Stimulated activated CD4-positive, alpha-beta T cell treated with anti-CD3 and anti-CD28 coated beads, TNF-alpha, amount 100 ng/mL, for 48 hours (primary cell): Measurements from ENCODE around the gene CCL23.
"Not testable (repeated sequence)": the region's sequence is repeated elsewhere in the genome, so short reads cannot be mapped to it uniquely, and the experiment has no call there.

Source experiments
- DNase-seq, 3 donors: peaks; one replicate each; pipeline ENCODE4 v3.0.0-alpha.2; 2020; ENCODE audit warnings: low read depth in 3 of 3

Gene CCL23

DNA sequence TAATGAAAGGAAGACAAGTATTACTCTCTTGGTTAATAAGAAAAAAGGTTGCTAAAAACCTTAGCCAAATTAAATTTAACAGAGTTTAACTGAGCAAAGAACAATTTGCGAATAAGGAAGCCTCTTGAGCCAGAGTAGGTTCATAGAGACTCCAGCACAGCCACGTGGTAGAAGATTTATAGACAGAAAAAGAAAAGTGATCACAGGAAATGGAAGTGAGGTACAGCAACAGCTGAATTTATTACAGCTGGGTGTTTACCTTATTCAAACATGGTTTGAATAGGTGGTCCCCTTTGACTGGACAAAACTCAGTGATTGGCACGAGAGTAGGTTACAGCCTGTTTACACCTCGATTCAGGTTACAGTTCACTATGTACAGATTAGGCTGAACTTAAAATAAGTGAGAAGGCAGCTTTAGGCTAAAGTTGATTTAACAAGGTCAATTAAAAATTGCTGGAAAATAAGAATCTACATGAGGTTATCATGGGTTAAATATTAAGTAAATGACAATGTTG is 13.1 kb downstream of the CCL23 start:
- DNase-seq = no peak

DNA sequence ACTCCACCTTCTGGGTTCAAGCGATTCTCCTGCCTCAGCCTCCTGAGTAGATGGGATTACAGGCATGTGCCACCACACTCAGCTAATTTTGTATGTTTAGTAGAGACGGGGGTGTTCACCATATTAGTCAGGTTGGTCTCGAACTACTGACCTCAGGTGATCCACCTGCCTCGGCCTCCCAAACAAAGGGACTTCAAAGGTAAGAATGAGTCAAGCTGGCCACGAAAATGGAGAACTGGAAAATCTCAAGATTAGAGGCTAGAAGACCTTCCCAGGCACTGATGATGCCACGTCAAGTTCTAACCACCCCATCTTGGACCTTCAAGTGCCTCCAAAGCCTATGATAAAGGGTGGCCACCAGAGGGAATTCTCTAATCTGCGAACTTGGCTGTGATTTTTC is 15.1 kb downstream of the CCL23 start:
- no peak for DNase-seq

DNA sequence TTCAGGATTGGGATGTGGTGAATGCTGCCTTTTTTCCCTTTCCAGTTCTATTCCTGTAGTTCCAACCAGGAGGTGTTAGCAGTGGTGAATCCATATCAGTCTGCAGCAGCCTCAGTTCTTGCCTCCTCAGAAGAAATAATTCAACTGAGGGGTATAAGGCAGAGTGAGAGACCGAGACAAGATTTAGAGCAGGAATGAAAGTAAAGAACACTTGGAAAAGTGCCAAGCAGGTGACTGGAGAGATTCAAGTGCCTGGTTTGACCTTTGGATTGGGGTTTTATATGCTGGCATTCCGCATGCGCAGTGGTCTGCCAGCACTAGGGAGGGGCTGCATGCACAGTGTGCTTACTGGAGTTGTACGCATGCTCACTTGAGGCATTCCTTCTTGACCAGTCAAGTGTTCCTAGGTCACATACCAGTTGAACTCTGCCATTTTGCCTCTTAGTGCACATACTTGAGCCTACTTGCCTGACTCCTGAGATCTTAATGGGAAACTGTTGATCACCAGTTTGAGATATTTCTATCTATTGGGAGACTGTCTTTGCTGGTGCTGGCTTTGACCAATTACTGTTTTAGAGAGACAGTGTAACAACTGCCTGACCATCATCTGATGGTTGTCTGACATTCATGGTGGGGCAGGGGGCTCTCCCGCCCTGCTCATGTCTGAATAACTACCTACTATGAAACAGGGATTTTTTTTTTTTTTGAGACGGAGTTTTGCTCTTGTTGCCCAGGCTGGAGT is 15.7 kb downstream of the CCL23 start:
- no peak for DNase-seq

- DNase-seq = no peak
Measured at GRCh38 chr17:36001110-36001771, 16.5 kb downstream of the CCL23 start, which contains the start of gene CCL15. TSS of gene CCL15 (minus strand) at chr17:36001553. CDS start at chr17:36001492, 61 bp downstream.

DNA sequence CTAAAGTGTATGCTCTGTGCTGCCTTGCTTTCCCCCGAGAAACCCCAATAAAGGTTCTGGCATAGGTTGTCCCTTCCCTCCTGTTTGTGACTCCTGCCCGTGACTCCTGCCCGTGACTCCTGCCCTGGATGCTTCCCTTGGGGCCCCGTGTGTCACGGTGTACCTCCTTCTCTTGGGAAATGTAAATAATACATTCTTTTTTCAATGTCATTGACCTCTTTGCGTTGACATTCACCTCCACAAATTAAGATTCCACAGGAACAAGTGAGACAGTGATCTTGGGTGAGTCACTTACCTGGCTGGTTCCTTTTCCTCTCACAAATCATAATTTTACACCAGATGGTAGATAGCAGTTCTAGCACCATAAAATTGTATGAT is 17.1 kb downstream of the CCL23 start:
- no peak for DNase-seq

DNA sequence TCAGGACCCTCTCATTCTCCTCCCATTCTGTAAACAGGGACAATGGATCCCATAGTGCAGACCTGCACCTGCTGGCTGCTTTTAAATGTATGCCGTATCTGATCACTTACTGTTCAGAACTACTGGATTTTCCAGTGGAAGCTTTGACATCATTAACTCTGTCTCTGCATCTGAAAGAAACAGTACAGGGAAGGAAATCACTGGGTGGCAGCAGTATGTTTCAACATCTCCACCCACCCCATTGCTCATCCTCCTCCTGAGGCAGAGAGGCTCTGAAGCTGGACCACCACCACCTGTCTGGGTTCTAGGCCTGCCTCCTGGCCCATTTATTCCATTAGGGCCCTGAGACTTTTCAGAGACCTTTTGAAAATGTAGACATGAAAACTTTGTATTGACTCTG is 19.0 kb downstream of the CCL23 start:
- DNase-seq = no peak

DNA sequence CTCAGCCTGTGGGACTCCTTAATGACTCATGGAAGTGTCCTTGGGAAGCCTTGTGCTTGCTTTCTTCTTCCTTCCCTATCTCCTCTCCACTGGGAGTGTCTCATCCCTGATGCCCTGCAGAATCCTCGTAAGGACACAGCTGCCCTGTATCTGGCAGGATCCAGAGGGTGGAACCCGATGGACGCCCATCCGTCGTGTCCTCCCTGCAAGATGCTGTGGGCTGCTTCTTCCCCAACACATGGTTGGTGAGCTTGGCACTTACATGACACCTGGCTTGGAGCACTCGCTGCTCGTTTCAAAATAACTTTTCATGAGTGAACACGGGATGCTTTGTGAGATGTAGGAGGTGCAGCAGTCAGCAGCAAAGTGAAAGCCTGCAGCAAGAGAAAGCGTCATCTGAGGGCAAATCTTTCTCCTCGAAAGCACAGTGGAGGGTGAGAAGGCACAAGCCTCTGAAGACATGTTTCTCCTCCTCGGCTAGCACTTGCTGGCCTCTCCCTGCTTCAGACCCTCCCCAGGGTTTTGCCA is 19.7 kb downstream of the CCL23 start:
- DNase-seq = no peak

GRCh38 chr17:35995346-35995745 is 22.4 kb downstream of the CCL23 start:
- not testable (repeated sequence) for DNase-seq

DNA sequence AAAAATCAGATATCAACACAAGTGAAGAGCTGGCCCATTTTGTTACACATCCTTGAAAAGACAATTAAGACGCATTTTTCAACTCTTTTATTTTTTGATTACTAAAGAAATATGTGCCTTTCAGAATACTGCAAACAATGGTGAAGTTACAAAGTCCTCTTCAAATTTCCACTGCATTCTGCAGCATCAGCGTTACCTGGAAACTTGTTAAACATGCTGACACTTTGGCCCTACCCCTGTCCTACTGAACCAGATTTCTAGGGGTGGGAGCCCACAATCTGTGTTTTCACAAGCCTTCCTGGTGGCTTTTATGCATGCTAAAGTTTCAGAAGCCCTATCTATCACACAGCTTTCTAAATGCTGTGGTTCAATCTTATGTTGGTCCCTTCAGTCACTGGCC is 26.7 kb downstream of the CCL23 start:
- DNase-seq = no peak

GRCh38 chr17:35988164-35988563 is 29.6 kb downstream of the CCL23 start:
- no peak for DNase-seq

- DNase-seq = no peak
Measured at GRCh38 chr17:35986643-35987042, 31.1 kb downstream of the CCL23 start, which contains the start of gene CCL14. TSS of gene CCL14 (minus strand) at chr17:35986729. CDS start at chr17:35986649, 80 bp downstream.

DNA sequence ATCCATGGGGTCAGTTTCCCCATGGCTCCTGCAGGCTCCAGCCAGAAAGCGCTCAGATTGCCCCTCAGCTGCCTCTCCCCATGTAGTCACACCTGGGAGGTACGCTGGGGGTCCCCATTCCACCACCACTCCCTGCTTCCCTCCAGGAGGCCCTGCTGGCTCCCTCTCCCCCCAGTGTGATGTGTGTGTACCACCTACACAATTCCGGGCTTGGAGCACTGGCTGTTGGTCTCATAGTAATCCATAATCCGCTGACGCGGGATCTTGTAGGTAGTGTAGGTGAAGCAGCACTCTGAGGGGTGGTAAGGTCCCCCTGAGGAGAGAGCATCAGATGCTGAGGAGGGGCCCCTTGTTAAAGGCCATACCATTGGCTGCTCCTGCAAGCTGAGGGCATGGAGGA is 33.6 kb downstream of the CCL23 start:
- no peak for DNase-seq

DNA sequence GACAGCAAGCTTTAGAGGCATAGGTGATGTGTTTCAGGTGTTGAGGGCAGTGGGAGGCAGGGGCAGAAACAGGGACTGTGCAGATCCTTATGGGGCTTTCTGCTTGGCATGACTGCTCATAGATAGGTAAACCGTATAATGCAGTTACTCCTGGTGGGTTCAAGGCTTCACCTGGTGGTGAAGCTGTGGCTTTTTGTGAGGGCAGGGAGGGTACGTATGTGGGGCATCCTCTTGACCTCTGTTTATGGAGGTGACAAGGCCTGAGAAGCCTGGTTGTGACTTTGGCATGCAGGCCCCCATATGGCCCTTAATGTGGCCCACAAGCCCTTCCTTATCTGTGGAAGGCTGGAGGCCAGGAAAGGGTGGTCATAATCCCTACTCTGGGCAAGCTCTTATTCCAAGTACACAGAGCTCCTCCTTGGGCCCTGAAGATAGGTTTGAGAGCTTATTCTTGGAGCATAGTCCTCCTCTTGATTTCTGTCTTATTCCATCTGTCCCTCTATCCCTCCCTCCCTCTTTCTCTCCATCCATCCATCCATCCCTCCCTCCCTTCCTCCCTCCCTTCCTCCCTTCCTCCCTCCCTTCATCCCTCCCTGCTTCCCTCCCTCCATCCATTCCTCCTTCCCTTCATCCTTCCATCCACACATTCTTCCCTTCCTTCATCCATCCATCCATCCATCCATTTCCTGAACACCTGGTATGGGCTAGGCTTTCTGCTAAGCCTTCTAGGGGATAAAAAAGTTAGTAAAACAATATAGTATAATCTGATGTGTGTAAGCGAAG is 35.2 kb downstream of the CCL23 start:
- DNase-seq = no peak

DNA sequence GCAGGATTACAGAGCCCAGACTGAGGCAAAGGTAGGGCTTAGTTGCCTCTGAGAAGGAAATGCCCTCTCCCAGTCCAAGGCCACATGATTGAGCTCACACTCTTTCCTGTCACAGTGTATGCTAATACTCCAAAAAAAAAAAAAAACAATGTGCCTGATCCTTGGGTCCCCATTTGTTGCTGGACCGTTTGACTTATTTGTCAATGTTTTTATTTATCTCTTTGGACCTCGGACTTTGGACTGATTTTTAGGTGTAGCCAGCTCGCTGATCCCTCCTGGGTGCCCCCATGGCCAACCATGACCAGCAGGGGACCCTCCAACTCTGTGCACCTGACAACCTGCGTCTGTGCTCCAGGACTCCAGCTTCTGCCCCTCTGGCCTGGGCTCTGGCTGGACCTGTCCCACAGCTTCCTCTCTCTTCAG is 35.9 kb downstream of the CCL23 start:
- DNase-seq = no peak

DNA sequence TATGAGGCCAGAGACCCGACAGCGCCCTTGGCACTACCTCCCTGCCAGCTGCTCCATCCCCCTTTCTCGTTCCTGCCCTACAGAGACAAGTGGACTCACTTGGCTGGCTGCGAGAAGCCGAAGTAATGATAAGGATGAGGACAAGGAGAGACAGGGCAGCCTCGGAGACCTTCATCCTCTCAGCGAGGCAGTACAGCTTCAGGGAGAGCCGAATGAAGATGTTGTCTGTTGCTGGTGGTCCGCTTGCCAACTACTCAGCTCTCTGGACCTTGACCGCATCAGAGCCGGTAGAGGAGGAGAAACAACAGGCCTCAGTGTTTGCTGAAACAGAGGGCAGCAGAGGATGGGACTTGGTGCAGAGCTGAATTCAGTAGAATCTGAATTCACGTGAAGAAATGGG is 36.5 kb downstream of the CCL23 start, which contains the start of gene CCL16:
Gene CCL16 (minus strand): TSS at position 252 of the 400 bp plus-strand sequence. CDS start 77 bp downstream, at position 175.
- no peak for DNase-seq

DNA sequence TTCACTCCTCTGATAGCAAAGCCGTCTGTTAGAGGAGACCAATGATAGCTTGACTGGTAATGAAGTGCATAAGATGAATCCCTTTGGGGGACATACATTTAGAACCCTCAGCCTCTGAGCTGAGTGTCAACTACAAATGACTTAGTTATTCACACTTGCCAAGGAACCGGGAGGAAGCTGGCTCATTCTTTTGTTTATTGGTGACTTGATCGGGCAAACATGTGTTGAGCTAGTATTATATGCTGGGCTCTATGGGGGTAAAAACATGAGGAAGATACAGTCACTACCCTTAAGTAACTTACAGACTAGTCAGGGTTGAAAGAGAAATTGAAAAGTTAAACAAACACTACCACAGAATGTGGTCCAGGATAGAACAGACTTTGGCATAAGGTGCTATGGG is 39.4 kb downstream of the CCL23 start:
- no peak for DNase-seq

- no peak for DNase-seq
Measured at GRCh38 chr17:35977509-35977908, 40.3 kb downstream of the CCL23 start.

DNA sequence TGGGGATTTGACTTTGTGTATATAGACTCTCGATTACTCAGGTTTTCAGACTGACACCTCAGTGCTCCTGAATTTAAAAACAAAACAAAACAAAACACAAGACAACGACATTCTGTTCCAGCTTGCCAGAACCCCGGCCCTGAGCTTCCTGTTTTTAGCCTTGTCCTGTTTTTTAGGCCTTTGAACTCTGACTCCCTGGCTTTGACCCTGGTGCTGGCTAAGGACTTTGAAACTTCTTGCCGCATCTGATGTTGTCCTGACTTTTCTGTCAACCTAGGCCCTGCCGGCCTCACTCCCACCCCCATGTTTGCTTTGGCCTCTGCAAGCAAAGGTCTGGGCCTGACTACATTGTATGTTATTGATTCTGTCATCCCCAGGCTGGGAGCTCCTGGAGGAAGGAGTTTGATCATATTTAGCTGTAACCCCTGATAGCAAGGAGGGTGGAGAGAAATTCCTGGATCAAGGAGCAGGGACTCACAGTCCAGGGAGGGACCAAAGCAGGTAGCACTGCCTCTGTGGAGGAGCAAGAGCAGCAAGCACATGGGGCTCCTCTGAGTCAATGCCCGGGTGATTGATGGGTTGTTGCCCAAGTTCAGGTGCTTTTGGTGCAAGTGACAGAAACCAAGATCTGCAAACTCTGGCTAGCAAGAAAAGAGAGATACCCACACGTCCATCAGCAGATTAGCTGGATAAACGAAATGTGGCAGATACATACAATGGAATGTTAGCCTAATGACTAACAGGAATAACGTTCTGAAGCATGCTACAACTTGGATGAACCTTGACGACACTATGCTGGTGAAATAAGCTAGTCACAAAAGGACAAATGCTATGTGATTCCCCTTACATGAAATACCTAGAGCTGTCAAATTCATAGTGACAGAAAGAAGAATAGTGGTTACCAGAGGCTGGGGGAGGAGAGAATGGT is 44.2 kb downstream of the CCL23 start:
- DNase-seq = no peak

- no peak for DNase-seq
Measured at GRCh38 chr17:35972945-35973332, 44.8 kb downstream of the CCL23 start.

DNA sequence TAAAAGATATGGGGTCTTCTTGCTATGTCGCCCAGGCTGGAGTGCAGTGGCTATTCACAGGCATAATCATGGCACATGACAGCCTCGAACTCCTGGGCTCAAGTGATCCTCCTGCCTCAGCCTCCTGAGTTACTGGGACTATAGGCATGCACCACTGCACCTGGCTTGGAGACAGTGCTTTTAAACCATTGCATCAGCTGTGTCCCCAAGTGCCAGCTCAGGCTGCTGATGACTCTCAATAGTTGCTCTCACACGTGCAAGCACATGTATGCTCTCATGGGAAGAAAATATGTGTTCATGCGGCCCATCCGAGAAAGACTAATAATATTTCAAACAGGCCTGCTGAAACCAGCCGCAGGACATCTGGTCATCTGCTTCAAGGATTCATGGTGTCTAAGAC is 45.2 kb downstream of the CCL23 start:
- no peak for DNase-seq

GRCh38 chr17:35972066-35972465 is 45.7 kb downstream of the CCL23 start:
- DNase-seq = no peak
